GOT3 (cell line): ENCODE data around the gene AIF1L.
"Not testable (repeated sequence)": the region's sequence is repeated elsewhere in the genome, so short reads cannot be mapped to it uniquely, and the experiment has no call there.

Source experiments
- DNase-seq: peaks from one replicate; lab custom pipeline; 2025; ENCODE audit warnings: mixed read lengths; lab: John Stamatoyannopoulos, UW

The AIF1L gene

DNA sequence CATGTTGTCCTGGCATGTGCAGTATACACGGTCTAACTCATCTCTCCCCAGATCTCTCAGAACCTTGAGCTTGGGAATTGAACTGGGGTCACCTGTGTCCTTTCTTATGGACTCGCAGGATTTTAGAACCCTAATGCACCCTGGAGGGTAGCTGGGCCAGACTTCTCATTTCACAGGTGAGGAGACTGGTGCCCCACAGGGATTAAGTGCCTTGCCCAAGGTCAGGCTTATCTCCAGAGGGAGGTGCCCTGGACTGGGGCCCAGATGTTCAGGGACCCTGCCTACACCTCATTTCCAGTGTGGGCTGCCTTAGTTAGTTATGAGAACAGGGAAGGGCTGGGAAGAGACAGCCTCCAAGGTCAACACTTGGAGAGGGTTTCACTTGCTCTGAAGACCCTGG, 25.0 kb downstream of the AIF1L start:
- DNase-seq = no peak

DNA sequence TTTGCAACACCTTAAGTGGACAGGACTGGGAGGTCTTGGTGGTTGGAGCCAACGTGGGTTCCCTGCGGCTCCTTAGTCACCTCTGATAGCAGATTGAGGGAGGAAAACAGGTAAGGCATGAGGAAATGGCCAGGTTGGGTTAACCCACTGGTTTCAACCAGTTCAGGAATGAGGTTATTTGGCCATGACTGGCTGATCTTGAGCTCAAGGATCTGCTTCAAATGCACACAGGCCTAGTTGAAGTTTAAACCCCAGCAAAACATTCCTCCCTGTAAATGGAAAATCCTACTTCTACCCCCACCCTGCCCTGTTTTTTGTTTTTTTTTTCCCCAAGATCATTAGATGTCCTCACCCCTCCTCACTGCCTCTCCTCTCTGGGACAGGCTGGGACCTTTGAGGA, 25.8 kb downstream of the AIF1L start:
- DNase-seq = no peak

DNA sequence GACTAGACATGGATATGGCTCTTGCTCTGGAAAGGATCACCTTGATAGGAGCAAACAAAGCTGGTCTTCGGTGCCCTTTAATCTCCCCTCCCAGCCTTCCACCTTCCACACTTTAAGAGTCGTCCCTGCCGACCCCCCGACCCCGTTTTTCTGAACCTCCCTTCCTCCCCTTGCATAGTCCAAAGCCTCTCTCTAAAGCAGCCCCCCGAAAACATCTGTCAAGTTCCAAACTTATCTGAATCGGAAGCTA, 28.6 kb downstream of the AIF1L start:
- no peak for DNase-seq

DNA sequence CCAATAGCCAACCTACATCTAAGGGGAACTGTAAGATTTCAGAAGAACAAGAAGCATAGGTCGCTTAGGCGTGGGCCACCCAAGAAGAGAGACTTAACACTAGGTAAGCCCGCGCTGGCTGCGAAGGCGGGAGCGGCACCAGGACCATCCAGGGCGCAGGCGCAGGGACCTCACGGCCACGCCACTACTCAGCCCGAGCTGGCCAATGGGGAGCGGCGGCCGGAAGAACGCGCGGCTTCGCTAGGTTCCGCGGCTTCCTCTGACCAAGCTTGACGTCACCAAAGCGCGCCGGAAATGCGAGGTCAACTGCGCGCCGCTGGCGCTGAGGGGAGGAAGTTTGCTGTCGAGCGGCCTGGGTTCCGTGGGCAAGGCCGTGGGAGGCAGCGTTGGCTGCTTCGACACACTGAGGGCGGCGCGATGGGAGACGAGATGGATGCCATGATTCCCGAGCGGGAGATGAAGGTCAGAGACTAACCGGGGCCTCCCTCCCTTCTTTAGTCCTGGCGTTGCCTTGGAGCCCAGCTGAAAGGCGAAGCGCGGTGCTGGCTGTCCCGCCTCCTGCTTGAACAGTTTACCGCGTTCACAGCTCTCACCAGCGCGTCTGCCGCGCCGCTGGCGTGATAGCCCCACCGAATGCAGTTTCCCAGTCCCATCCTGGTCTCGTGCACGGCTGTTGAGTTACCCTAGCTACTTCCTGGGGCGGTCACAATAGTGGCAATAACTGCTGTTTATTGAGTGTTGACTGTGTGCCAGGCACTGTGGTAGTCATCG, 29.1 kb downstream of the AIF1L start, which contains the start of gene NUP214:
TSS of gene NUP214 (plus strand) at position 299 of the 771 bp plus-strand sequence. CDS start at position 418, 119 bp downstream.
- peak; percentile 88 for DNase-seq

DNA sequence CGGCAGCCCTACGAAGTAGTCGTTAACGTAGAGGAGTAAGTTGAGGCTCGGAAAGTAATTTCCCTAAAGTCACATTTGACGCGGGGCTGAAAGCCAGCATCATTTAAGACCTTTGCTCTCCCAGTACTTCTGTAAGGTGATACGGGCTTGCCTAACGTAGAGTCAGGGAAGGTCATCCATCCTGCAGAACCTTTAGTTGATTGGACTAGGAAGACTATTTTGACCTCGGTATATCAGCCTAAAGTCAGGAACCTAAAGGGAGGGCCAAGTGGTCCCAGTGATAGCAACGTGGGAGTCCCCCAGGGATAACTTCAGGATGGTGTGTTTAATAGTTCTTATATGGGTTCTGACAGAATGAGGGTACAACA, 29.7 kb downstream of the AIF1L start:
- DNase-seq = no peak

DNA sequence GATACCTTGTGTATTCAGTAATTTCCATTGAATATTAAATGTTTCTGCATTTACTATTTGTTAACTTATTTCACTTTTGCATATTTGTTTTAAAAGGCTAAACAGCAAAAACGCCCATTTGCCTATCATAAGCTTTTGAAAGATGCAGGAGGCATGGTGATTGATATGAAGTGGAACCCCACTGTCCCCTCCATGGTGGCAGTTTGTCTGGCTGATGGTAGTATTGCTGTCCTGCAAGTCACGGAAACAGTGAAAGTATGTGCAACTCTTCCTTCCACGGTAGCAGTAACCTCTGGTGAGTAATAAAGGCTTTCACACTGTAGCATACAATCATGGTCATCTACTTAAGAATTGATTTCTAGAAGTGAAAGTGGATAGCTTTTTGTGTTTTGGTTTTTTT, 32.9 kb downstream of the AIF1L start:
- DNase-seq = no peak

DNA sequence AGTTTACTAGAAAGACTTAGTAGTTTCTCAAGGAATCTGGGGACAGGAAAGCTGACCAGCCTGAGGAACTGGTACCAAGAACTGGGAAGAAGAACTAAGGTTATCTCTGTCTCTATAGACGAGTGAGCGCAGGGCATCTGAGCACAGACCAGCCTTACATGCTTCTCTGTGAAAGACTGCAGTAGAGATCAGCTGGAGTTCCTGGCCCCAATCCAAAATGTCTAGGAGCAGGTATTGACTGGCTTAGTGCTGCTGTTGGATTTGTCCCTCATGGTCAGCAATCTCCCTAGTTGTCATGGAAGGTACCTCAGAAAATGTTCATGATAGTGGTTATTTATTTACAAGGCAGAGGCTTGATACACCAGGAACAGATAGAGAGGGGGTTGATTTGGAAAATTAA, 42.3 kb downstream of the AIF1L start:
- DNase-seq = no peak

DNA sequence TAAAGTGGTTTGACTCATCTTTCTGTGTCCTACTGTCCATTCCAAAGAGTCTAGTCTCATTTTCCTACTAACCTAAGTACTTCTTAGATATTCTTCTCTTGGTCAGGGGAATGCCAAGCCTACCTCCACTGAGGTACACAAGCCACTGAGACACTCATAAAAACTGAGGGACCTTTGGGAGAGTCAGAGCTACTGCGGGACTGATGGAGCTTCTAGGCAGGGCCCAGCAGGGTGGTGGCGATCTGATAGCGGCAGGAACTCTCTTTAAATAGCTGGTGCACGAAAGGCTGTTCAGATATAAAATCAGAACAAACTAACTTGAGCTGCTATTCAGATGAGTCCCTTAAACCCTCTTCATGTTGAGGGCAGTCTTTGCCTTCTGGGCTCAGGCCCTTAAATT, 43.8 kb downstream of the AIF1L start:
- no peak for DNase-seq

DNA sequence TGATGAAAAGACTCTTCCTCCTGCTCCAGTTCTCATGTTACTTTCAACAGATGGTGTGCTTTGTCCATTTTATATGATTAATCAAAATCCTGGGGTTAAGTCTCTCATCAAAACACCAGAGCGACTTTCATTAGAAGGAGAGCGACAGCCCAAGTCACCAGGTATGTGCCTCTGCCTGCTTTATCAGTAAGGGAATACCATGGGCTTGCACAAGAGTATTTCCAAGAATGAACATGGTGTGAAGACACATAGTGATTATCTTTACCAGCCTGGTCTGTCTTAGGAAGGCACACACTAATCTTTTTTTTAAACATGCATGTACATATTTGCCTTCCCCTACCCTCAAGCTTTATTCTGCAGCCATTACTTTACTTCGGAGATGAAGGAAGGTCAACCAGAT, 44.2 kb downstream of the AIF1L start:
- DNase-seq = no peak

DNA sequence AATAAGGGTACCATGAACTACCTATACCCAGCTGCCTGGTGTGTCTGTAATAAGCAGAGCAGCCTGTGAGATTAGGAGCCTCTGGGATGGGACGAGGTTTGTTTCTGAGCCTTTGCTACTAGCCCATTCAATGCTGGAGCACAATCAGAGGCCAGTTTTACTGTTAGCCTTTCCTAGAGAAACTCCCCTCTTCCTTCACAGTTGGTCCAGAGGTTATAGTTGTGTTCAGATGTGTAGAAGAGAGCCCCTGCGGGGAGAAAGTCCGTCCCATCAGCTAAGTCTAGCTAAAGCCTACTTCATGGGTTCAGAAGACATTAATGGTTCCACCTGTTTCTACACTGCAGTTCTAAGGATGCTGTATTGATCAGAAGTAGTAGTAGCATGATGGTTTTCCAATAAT, 45.8 kb downstream of the AIF1L start:
- no peak for DNase-seq

DNA sequence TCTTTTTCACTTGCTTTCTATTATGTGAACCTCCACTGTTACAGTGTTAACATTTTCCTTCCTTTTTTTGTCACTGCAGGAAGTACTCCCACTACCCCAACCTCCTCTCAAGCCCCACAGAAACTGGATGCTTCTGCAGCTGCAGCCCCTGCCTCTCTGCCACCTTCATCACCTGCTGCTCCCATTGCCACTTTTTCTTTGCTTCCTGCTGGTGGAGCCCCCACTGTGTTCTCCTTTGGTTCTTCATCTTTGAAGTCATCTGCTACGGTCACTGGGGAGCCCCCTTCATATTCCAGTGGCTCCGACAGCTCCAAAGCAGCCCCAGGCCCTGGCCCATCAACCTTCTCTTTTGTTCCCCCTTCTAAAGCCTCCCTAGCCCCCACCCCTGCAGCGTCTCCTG, 47.9 kb downstream of the AIF1L start:
- no peak for DNase-seq

DNA sequence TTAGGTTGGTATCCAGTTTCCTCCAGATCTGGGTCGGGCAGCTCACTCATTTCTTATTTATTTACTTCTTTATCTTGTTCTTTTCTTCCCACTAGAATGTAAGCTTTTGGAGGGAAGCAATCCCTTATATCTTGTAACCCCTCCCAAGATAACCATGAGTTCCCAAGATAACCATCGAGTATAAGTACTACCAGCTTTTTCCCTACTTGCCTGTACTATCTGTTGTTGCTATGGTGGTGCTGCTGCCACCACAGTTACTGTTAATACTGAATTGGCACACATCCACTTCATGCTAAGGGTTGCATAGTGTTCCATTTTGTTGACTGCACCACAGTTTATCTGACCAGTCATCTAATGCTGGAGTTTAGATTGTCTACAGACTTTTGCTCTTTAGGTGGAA, 48.9 kb downstream of the AIF1L start:
- DNase-seq = no peak

DNA sequence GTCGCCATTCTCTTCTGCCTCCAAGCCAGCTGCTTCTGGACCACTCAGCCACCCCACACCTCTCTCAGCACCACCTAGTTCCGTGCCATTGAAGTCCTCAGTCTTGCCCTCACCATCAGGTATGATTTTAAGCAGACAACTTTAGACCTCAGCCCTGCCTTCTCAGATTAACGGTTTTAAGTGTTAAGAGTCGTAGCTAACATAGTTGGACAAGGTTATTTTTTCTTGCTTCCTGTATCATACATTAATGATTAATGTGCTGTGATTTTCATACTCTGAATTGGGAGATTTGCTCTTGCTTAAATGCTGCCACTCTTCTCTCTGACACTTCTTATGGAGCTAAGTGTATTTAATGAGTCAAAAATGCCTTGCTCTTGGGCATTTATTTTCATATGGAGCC, 49.9 kb downstream of the AIF1L start:
- no peak for DNase-seq

DNA sequence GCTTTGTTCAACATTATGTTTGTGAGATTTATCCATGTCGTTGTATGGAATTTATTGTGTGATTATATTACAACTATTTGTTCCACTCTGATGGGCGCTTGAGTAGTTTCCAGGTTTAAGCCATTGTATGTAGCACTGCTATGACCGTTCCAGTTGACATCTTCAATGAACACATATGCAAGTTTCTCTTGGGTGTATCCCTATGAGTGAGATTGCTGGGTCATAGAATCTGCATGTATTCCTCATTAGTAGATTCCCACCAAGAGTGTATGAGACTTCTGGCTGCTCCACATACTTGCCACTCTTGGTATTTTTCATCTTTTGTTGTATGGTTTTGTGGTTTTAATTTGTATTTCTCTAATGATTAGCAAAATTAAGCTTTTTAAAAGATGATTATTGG, 51.9 kb downstream of the AIF1L start:
- no peak for DNase-seq

DNA sequence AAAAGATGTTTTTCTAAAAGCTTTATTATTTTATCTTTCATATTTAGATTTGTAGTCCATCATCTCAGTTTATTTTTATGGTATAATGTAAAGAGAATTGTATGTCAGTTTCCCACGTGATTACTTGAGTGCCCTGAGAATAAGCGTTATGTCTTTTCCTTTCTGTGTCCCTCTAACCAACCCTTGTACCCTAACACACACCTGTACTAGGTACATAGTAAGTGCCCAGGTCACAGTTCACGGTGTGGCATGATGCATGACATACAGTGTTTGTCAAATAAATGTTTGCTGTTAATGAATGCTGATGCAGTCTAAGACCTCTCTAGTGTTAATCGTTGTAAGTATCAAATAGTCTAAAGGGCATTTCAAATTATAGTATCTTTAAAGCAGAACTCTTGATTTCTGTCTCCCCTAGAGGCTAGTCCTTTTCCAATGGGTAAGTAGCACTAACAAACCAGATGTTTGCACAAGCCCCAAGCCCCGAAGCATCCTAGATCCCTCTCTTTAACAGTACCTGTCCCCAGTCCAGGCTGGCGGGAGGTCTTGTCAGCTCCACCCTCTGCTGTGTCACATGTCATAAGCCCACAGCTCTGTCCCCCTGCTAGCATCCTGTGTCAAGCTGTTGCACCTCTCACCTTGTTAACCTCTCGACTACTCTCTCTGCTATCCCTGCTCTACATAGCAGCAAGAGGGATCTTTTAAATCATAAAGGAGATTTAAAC, 52.8 kb downstream of the AIF1L start:
- DNase-seq = no peak

DNA sequence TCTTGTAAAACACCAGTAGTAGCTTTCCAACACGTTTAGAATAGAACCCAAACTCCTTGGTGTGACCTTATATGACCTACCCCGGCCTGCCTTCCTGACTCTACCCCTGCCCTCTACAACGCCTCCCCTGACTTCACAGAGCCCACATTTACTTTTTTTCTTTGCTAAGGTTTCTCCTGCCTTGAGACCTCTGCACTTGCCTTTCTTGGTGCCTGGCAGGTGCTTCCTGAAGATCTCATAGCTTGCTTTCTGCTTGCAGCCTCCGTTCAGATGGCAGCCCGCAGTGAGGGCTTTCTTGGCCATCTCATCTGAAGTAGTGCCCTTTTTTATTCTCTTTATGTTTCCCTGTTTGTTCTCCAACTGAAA, 53.3 kb downstream of the AIF1L start:
- DNase-seq = no peak

DNA sequence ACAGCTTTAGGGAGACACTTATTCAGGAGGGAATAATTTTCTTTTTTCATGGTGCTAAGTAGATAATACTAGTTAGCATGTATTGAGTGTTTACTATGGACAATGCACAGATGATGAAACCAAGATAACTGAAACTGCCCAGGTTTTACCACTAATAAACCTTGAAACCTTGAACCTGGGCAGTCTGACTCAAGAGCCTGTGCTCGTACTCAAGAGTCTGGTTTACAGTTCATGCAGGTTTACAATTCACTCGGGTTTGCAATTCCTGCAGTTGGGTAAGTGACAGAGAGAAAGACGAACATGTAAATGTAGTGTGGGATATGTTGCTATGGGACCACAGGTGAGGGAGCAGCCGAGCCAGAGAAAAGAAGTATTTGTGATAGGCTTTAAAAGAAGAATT, 57.3 kb downstream of the AIF1L start:
- no peak for DNase-seq

DNA sequence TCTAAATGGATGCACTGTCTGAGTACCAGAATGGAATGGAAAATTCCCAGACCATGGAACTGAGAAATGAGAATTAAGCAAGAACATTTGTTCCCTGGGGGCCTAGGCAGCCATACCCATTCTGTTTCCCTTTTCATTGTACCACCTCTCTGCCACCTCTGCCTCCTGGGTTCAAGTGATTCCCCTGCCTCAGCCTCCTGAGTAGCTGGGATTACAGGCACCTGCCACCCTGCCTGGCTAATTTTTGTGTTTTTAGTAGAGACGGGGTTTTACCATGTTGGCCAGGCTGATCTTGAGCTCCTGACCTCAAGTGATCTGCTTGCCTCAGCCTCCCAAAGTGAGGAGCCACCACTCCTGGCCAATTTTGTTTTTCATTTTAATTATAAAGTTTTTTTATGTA, 62.3 kb downstream of the AIF1L start:
- DNase-seq = not testable (repeated sequence)

DNA sequence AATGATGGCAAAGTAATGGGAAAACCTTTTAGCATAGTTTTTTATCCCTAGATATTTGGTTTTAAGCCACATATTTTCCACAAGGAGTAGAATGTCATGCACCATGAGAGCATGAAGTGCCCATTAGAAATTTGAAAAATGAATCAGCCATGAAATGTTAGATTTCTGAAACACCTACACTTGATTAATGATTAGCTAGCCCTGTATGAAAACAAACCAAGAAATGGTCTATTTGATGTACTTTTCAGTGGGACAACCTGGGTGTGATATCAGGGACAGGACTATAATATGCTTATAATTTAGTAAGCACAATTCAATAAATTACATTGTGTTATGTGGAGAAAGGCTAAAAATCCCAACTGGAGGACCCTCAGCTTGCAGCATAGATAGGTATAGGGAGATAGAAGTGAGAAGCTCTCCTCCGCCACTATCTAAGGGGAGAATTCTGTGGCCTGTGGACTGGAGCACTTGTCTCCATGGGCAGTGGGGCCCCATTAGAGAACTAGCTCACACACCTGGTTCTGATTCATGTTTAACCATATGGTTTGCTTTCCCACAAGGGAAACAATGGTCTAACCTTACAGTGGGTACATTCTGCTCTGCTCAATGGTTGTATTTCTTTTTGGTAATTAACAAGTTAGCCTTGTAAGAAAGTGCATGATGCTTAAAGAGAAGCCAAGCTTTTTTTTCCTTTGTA, 64.2 kb downstream of the AIF1L start:
- no peak for DNase-seq

DNA sequence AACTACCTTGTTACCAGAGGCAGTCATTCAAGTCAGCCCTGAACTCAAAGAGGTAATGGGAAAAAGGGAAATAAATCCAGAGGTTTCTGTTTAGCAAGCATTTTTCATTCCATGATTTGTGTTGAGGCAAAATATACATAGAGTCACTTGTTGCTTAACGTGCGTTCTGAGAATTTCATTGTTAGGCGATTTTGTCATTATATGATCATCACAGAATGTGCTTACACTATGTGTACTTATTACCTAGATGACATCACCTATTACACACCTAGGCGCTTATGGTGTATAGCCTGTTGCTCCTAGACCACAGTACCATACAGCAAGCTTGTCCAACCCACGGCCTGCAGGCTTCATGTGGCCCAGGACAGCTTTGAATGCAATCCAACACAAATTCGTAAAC, 65.3 kb downstream of the AIF1L start:
- no peak for DNase-seq

DNA sequence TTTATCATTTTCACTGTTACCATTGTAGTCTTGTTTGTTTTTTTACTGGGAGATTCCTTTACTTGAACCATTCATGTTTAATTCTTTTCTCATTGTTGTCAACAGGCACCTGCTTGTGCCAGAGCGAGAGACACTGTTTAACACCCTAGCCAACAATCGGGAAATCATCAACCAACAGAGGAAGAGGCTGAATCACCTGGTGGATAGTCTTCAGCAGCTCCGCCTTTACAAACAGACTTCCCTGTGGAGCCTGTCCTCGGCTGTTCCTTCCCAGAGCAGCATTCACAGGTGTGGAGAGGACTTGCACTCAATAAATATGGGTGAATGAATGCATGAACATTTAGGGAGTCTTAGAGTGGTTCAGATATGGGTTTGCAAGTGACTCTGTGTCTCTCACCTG, 66.6 kb downstream of the AIF1L start:
- no peak for DNase-seq

DNA sequence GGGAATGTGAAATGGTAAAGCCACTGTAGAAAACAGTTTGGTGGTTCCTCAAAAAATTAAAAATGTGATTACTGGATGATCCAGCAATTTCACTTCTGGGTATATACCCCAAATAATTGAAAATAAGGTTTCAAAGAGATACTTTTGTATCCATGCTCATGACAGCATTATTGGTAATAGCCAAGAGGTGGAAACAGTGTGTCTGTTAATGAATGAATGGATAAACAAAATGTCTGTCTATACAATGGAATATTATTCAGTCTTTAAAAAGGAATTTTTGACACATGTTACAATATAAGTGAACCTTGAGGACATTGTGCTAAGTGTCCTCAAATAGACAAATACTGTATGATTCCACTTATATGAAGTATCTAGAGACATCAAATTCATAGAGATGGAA, 69.2 kb downstream of the AIF1L start:
- no peak for DNase-seq

DNA sequence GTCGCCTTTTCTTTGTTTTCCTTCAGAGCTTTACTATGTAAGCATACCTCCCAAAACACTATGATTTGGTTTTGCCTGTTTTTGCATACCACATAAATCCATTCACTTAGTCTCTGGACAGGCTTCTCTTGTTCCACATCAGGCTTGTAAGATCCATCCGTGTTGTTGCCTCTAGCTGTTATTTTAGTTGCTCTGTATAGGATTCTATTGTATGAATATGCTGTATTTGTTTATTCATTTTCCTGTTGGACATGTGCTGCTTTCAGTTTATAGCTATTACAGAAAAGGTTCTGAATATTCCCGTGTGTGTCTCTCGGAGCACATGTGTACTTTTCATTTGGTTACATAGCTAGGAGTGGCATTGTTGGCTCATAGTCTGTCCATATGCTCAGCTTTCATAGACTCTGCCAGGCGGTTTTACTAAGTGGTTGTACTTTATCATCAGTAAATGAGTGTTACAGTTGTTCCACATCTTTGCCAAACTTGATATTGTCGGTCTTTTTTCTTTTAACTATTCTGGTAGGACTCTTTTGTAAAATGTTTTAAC, 70.9 kb downstream of the AIF1L start:
- no peak for DNase-seq
